ENCODE results near the gene BRIP1. TPM values are rescaled to one million over a fixed set of nuclear protein-coding genes. Genes with fewer than 3 reads are reported as not detected.

The BRIP1 gene
- total and polyA plus RNA-seq, 9 of the 15 experiments (the other 6 are each of a cell fraction or from before 2014, with no cell fraction given): 2.4 to 17.5 (median 11.2) TPM

DNA sequence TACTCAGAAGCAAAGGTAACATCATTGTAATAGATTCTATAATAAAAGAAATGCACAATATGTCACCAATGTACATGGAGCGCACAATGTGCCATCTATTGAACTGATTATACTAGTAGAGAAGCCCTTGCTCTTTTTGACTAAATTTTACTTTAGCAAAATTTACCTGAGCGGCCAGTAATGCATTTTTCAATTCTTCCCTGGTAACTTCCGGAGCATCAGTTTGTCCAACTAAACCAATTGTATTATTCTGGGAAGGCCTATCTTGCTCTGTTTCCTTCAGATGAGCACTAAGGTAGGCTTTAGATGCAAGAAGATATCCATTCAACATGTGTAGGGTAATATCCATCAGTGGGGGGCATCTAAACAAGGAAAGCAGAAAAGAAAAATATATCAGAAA, 8.8 kb upstream of the BRIP1 start (continued):
- TF ChIP-seq, protein P1, sequence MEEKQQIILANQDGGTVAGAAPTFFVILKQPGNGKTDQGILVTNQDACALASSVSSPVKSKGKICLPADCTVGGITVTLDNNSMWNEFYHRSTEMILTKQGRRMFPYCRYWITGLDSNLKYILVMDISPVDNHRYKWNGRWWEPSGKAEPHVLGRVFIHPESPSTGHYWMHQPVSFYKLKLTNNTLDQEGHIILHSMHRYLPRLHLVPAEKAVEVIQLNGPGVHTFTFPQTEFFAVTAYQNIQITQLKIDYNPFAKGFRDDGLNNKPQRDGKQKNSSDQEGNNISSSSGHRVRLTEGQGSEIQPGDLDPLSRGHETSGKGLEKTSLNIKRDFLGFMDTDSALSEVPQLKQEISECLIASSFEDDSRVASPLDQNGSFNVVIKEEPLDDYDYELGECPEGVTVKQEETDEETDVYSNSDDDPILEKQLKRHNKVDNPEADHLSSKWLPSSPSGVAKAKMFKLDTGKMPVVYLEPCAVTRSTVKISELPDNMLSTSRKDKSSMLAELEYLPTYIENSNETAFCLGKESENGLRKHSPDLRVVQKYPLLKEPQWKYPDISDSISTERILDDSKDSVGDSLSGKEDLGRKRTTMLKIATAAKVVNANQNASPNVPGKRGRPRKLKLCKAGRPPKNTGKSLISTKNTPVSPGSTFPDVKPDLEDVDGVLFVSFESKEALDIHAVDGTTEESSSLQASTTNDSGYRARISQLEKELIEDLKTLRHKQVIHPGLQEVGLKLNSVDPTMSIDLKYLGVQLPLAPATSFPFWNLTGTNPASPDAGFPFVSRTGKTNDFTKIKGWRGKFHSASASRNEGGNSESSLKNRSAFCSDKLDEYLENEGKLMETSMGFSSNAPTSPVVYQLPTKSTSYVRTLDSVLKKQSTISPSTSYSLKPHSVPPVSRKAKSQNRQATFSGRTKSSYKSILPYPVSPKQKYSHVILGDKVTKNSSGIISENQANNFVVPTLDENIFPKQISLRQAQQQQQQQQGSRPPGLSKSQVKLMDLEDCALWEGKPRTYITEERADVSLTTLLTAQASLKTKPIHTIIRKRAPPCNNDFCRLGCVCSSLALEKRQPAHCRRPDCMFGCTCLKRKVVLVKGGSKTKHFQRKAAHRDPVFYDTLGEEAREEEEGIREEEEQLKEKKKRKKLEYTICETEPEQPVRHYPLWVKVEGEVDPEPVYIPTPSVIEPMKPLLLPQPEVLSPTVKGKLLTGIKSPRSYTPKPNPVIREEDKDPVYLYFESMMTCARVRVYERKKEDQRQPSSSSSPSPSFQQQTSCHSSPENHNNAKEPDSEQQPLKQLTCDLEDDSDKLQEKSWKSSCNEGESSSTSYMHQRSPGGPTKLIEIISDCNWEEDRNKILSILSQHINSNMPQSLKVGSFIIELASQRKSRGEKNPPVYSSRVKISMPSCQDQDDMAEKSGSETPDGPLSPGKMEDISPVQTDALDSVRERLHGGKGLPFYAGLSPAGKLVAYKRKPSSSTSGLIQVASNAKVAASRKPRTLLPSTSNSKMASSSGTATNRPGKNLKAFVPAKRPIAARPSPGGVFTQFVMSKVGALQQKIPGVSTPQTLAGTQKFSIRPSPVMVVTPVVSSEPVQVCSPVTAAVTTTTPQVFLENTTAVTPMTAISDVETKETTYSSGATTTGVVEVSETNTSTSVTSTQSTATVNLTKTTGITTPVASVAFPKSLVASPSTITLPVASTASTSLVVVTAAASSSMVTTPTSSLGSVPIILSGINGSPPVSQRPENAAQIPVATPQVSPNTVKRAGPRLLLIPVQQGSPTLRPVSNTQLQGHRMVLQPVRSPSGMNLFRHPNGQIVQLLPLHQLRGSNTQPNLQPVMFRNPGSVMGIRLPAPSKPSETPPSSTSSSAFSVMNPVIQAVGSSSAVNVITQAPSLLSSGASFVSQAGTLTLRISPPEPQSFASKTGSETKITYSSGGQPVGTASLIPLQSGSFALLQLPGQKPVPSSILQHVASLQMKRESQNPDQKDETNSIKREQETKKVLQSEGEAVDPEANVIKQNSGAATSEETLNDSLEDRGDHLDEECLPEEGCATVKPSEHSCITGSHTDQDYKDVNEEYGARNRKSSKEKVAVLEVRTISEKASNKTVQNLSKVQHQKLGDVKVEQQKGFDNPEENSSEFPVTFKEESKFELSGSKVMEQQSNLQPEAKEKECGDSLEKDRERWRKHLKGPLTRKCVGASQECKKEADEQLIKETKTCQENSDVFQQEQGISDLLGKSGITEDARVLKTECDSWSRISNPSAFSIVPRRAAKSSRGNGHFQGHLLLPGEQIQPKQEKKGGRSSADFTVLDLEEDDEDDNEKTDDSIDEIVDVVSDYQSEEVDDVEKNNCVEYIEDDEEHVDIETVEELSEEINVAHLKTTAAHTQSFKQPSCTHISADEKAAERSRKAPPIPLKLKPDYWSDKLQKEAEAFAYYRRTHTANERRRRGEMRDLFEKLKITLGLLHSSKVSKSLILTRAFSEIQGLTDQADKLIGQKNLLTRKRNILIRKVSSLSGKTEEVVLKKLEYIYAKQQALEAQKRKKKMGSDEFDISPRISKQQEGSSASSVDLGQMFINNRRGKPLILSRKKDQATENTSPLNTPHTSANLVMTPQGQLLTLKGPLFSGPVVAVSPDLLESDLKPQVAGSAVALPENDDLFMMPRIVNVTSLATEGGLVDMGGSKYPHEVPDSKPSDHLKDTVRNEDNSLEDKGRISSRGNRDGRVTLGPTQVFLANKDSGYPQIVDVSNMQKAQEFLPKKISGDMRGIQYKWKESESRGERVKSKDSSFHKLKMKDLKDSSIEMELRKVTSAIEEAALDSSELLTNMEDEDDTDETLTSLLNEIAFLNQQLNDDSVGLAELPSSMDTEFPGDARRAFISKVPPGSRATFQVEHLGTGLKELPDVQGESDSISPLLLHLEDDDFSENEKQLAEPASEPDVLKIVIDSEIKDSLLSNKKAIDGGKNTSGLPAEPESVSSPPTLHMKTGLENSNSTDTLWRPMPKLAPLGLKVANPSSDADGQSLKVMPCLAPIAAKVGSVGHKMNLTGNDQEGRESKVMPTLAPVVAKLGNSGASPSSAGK (IDR thresholded peaks at IDR 0.05): no peak
- TF ChIP-seq ZNF347 (CRISPR knock-in tag; IDR thresholded peaks at IDR 0.05; ENCODE audit: low read depth) (no peak), CC2D1A (IDR thresholded peaks at IDR 0.05) (no peak)
